HG02610 (cell line): ENCODE measurements around the gene PARP3.
"Not testable (repeated sequence)": the region's sequence is repeated elsewhere in the genome, so short reads cannot be mapped to it uniquely, and the experiment has no call there.

Source experiments
- ATAC-seq: cut with Tn5 transposase; IDR thresholded peaks from one replicate; pipeline ENCODE4 v1.9.1; 2021; ENCODE audit warnings: mild to moderate bottlenecking, moderate library complexity; ENCODE audit not compliant: unreplicated experiment

Gene PARP3

GRCh38 chr3:51941798-51942602 is at the start of gene PARP3, which contains the start of gene RRP9:
PARP3 (plus strand) TSS chr3:51942363; CDS start chr3:51943356, 993 bp downstream.
RRP9 (minus strand) TSS chr3:51941904; CDS start chr3:51941867, 37 bp downstream.
- peak; percentile 94 for ATAC-seq

DNA sequence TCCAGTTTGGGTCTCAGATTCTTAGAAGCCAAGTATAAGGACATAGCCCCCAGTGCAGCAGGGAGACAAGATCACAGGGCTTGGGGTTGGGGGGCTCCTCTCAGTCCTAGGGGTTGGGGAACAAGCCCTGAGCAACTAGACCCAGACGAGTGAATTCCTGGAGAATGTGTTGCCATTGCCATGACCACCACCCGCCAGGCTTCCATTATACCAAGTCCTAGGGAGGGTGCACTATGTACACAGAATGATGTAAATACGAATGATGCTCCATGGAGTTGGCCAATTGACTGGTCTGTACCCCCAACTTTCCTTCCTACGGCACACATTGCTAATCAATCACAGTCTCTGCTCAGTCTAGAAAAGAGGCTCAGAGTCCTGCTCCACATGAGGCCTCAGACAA is 47.8 kb upstream of the PARP3 start:
- ATAC-seq = no peak

DNA sequence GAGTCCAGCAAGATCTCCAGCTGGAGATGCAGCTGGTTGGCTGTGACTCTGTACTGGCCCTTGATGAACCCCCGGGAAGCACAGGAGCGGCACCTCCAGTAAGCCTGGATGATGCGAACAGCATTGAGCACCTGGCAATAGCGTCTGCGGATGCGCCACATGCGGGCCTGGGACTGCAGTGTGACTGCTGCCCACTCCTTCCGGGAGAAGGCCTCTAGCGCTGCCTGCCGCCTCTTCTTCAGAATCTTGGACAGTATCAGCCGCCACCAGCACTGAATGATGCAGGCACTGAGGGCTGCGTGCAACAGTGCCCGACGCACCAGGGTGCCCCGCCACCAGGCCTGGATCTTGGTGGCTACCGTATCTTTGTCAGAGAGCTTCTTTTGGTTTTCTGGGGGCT is 47.2 kb upstream of the PARP3 start:
- no peak for ATAC-seq

DNA sequence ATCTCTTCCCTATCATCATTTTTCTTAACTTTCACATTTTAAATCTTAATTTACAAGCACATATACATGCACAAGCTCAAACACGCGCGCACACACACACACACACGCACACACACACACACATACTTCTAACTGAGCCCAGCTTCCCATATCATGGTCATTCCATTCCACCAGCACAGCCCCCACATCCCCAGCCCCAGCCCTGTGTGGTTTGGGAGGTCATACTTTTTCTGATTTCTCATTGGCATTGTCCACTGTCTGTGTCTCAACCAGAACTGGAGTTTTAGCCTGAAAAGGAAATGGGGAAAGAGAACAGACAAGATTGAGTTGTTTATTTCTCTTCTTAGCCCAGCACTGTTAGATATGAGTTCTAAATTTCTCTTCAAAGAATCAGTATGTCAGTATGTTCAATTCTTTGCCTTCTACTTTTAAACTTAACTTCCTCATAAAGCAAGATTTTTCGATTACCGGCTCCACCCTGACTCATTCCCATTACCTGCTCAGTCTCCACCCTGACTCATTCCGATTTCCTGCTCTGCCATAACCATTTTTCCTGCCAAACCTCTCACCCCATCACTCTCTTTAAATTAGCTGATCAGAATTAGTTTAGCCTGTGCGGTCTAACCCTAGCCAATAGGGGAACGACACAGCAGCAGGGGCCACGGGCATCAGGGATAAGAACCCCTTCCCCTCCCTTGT is 45.4 kb upstream of the PARP3 start:
- ATAC-seq = no peak

DNA sequence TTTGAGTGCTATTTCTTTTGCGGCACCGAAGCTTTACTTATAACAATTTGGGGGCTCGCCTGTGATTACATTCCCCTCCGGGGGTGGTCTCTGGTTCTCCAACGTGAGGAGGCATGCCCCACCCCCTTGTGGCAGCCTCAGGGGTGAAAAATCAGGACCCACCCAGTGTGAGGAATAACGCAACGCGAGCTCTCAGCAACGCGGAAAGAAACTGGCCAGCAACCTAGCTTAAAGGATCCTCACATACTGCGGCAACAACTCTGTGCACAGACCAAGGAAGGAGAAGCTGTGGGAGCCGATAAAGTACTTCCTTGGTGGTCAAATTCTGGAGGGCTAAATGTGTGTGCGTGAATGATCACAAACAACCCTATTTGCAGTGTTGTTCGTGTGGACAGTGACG is 44.8 kb upstream of the PARP3 start:
- no peak for ATAC-seq

DNA sequence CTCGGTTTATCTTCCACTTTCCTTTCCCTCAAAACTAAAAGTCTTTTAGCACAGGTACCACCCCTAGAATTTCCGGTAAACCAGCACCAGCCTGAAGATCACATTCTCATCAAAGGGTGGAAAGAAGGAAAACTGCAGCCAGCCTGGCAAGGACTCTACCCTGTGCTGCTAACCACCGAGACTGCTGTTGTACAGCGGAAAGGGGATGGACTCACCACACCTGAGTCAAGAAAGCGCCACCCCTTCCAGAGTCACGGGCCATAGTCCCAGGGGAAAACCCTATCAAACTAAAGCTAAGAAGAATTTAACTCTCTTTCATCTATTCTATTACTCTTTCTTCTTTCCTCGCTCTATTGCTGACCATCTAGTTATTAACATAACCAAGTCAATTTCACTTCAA is 42.1 kb upstream of the PARP3 start:
- ATAC-seq = not testable (repeated sequence)

DNA sequence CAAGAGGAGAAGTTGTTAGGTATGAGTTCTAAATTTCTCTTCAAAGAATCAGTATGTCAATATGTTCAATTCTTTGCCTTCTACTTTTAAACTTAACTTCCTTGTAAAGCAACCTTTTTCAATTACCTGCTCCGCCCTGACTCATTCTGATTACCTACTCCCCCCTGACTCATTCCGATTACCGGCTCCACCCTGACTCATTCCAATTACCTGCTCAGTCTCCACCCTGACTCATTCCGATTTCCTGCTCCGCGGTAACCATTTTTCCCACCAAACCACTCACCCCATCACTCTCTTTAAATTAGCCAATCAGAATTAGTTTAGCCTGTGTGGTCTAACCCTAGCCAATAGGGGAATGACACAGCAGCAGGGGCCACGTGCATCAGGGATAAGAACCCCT is 39.8 kb upstream of the PARP3 start:
- not testable (repeated sequence) for ATAC-seq

GRCh38 chr3:51904034-51904823 is 37.9 kb upstream of the PARP3 start:
- no peak for ATAC-seq

GRCh38 chr3:51908026-51908425 is 34.1 kb upstream of the PARP3 start:
- ATAC-seq = no peak

DNA sequence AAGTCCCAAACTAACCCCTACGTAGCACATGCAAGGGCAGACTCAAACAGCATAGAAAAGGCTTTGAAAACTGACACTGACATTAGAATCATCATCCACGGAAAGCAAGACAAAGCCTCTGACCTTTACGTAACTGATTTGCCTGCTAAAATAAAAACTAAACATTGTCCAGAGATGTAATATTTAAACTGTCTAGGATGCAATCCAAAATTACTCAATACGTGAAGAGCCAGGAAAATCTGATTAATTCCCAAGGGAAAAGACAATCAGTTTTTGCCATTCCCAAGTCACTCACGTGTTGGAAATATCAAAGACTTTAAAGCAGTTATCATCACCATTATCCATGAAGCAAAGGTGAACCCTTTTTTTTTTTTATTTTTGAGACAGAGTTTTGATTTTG is 25.7 kb upstream of the PARP3 start:
- ATAC-seq = no peak

GRCh38 chr3:51921081-51921578 is 21.0 kb upstream of the PARP3 start:
- ATAC-seq = no peak

GRCh38 chr3:51927061-51927977 is 14.8 kb upstream of the PARP3 start:
- ATAC-seq = no peak

DNA sequence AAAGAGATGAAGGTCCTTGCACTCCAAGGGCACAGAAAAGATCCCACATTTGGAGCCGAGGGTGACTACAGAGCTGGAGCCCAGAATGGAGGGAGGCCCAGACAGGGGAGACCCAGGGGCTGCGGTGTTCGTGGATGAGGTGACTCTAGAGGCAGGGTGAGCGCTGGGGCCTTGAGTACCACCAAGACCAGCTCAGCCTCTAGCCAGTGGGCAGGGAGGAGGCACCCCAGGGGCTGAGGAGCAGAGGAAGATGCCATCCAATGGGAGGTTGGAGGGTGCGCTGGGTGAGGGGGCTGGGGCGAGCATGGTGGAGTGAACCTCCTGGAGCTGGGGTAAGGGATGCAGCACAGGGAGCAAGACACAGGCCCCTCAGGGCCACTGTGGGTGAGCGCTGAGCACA is 13.7 kb upstream of the PARP3 start:
- ATAC-seq = no peak

DNA sequence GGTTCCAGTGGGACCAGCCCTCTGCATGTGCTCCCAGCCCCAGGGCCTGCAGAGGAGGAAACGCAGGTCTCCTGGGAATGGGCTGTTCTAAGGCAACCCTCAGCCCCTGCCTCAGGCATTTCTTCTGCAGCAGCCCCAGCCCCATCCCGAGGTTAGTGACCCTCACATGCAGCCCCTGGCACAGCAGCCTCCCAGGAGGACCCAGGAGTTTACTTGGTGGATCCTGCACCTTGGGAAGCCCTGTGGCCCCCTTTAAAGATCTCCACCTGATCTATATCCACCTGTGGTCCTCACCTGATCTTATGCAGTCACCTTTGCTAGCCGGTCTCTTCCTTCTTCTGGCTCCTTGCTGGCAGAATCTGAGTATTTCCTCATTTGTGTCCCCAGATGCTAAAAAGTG is 13.2 kb upstream of the PARP3 start:
- ATAC-seq = not testable (repeated sequence)

DNA sequence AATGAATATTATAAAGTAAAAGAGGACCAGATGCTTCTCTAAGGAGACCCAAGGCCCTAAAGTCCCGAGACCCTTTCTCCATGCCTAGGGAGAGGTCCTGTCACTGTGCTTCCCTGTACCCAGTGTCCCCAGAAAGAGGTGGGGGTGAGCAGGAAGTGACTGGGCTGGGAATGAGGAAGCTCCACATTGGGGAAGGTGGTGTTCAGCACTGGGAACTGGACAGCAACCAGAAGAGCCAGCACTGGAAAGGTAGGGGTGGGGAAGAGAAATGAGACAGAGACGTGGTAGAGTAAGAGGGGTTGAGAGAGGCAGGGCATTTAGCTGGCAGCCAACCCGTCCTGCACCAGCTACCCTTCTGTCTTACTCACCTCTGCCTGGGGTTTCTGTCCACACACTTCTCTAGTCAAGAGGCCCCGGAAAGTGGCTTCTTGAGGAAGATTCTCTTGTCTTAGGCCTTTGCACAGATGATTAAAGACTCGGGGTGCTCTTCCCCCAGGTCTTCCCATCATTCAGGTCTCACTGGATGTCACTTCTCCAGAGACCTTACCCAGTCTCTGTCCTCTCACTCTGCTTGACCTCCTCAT is 12.7 kb upstream of the PARP3 start:
- ATAC-seq = no peak

DNA sequence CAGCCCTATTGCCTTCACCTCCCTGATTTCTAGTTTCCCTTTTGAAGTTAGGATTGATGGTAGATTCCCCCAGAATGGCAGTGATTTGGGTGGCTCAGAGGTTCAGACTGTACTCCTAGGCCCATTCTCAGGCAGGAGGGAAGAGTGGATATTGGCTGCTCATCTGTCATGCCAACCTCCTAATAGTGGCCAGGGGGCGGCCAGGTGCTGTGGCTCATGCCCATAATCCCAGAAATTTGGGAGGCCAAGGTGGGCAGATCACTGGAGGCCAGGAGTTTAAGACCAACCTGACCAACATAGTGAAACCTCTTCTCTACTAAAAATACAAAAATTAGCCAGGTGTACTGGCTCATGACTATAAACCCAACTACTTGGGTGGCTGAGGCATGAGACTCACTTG is 11.7 kb upstream of the PARP3 start:
- no peak for ATAC-seq

GRCh38 chr3:51931756-51932155 is 10.4 kb upstream of the PARP3 start:
- no peak for ATAC-seq

DNA sequence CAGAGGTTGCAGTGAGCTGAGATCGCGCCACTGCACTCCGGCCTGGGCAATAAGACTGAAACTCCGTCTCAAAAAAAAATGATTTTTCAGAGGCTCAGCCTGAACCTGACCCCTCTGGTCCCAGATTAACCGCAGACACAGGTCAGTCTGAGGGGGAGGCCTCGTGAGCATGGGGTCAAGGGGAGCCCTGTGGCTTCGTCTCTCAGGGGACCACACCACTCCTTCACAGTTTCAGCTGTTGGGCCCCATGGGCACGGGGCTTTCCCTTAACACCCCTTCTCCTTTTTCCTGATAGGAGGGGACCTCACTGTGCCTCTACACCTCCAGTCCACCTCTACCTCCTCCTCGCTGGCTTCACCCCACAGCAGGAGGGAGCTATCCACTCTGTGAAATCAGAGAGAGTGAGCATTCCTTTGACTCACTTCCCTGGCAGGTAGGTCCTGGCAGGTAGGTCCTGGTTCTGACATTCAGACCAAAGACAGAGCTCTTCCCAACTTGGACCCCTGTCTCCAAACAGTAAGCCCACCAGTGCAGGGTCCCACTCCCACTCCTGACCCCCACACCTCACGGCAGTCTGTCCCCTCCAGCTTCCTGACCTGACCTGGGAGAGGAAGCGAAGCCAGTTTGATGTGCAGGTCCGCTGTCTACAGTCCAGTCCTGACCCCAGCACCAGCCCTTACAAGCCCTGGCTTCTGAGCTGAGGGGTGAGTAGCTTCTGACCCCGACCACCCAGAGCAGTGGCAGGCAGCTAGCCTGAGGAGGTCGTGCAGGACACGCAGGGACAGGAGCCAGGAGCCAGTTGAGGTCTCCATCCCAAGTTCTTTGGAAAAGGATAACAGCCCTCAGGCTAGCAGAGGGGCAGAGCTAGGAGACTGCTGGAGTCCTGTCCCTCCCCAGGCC is 9.4 kb upstream of the PARP3 start:
- ATAC-seq = no peak
